Ectodermal cell (in vitro differentiated cells): ENCODE data around the gene UGT2A1. TPM values are rescaled to one million over a fixed set of nuclear protein-coding genes. Genes with fewer than 3 reads are reported as not detected.
"Not testable (repeated sequence)": the region's sequence is repeated elsewhere in the genome, so short reads cannot be mapped to it uniquely, and the experiment has no call there.

Experiments
- H3K27ac ChIP-seq: 2 replicates; pipeline ENCODE4 v1.7.0; 2013; ENCODE audit warnings: mild to moderate bottlenecking, low read depth, low read length; ENCODE audit not compliant: insufficient read depth, poor library complexity, severe bottlenecking
- H3K27me3 ChIP-seq: 2 replicates; pipeline ENCODE4 v1.7.0; 2013; ENCODE audit warnings: mild to moderate bottlenecking, low read length; ENCODE audit not compliant: insufficient read depth, control insufficient read depth, poor library complexity, severe bottlenecking
- H3K36me3 ChIP-seq: one replicate; pipeline ENCODE4 v1.7.0; 2013; ENCODE audit warnings: low read length; ENCODE audit not compliant: control insufficient read depth, insufficient read depth
- H3K4me1 ChIP-seq: one replicate; pipeline ENCODE4 v1.7.0; 2013; ENCODE audit warnings: low read length; ENCODE audit not compliant: control insufficient read depth, insufficient read depth
- H3K4me3 ChIP-seq: 2 replicates; pipeline ENCODE4 v1.7.0; 2013; ENCODE audit warnings: low read depth, low read length, control low read depth; ENCODE audit not compliant: insufficient read depth
- H3K9me3 ChIP-seq: 2 replicates; pipeline ENCODE4 v1.7.0; 2013; ENCODE audit warnings: mild to moderate bottlenecking, low read length, moderate library complexity; ENCODE audit not compliant: control insufficient read depth
- WGBS, 2 experiments: methylation state at CpG; one replicate each; pipeline ENCODE4 v1.1.7; 2013; ENCODE audit warnings: missing lambda C conversion rate in 2 of 2; 5-methylcytosine and 5-hydroxymethylcytosine counted together
- polyA plus RNA-seq, 4 experiments: library from polyadenylated mRNA; stranded (reverse); fragments of 50-300 nt; gene quantifications; one replicate each; pipeline ENCODE4 v1.2.3, GENCODE V29; 2013

Gene UGT2A1
- not detected for polyA plus RNA-seq (2013, experiment 1 of 4)
- not detected for polyA plus RNA-seq (2013, experiment 2 of 4)
- polyA plus RNA-seq (2013, experiment 3 of 4): not detected
- not detected for polyA plus RNA-seq (2013, experiment 4 of 4)

- H3K4me1 ChIP-seq: no peaks in the 10 kb centered on the region
- no peaks in the 10 kb centered on the region for H3K9me3 ChIP-seq
- no peaks in the 10 kb centered on the region for H3K36me3 ChIP-seq
- H3K27ac ChIP-seq: no peak within 1 kb of the TSS
- WGBS, 2 experiments: 100% methylated on average over 1 of the region's 1 CpG; no CpG with 5 or more reads in 1 of the 2 experiments
- H3K4me3 ChIP-seq: no peak within 1 kb of the TSS
- no peaks in the 10 kb centered on the region for H3K27me3 ChIP-seq
Observed at GRCh38 chr4:69653147-69653546, at the start of gene UGT2A1. Gene UGT2A1, minus strand, starts transcription at chr4:69653247. Its CDS starts 5,603 bp downstream, at chr4:69647644.

- no peaks in the 10 kb centered on the region for H3K9me3 ChIP-seq
- H3K4me3 ChIP-seq: no peak overlapping the region
- no peaks in the 10 kb centered on the region for H3K36me3 ChIP-seq
- no peaks in the 10 kb centered on the region for H3K4me1 ChIP-seq
- no peaks in the 10 kb centered on the region for H3K27me3 ChIP-seq
- H3K27ac ChIP-seq: no peak overlapping the region
- WGBS, 2 experiments: 89 to 91% methylated on average over 3 of the region's 3 CpGs
Observed at GRCh38 chr4:69702201-69702600, 49.2 kb upstream of the UGT2A1 start.

- Histone ChIP-seq H3K27ac (no peak overlapping the region), H3K27me3 (no peaks in the 10 kb centered on the region), H3K9me3 (no peaks in the 10 kb centered on the region), H3K4me3 (no peak overlapping the region), H3K36me3 (no peaks in the 10 kb centered on the region), H3K4me1 (no peaks in the 10 kb centered on the region)
- 89 to 93% methylated on average over 4 of the region's 4 CpGs for WGBS, 2 experiments
Observed at GRCh38 chr4:69701696-69702095, 48.6 kb upstream of the UGT2A1 start.

GRCh38 chr4:69697536-69698242 is 44.6 kb upstream of the UGT2A1 start:
- H3K27me3 ChIP-seq: no peaks in the 10 kb centered on the region
- H3K4me1 ChIP-seq: no peaks in the 10 kb centered on the region
- no peaks in the 10 kb centered on the region for H3K9me3 ChIP-seq
- H3K36me3 ChIP-seq: no peaks in the 10 kb centered on the region
- 93 to 100% methylated on average over 1 of the region's 1 CpG for WGBS, 2 experiments
- no peak overlapping the region for H3K27ac ChIP-seq
- H3K4me3 ChIP-seq: no peak overlapping the region

- WGBS, 2 experiments: 40 to 50% methylated on average over 1 of the region's 1 CpG
- Histone ChIP-seq H3K36me3 (no peaks in the 10 kb centered on the region), H3K27ac (no peak overlapping the region), H3K27me3 (no peaks in the 10 kb centered on the region), H3K4me1 (no peaks in the 10 kb centered on the region), H3K9me3 (no peaks in the 10 kb centered on the region), H3K4me3 (no peak overlapping the region)
Observed at GRCh38 chr4:69689599-69689998, 36.6 kb upstream of the UGT2A1 start.

GRCh38 chr4:69684804-69685203 is 31.8 kb upstream of the UGT2A1 start:
- Histone ChIP-seq H3K9me3 (no peaks in the 10 kb centered on the region), H3K36me3 (no peaks in the 10 kb centered on the region), H3K4me3 (no peak overlapping the region), H3K27ac (no peak overlapping the region), H3K27me3 (no peaks in the 10 kb centered on the region), H3K4me1 (no peaks in the 10 kb centered on the region)
- 50 to 73% methylated on average over 2 to 4 of the region's 4 CpGs for WGBS, 2 experiments

- Histone ChIP-seq H3K4me1 (no peaks in the 10 kb centered on the region), H3K27ac (no peak overlapping the region), H3K27me3 (no peaks in the 10 kb centered on the region), H3K9me3 (no peaks in the 10 kb centered on the region), H3K4me3 (no peak overlapping the region), H3K36me3 (no peaks in the 10 kb centered on the region)
Observed at GRCh38 chr4:69668680-69669079, 15.6 kb upstream of the UGT2A1 start.

- WGBS, 2 experiments: 61 to 68% methylated on average over 22 of the region's 22 CpGs
- not testable (repeated sequence) for H3K27me3 ChIP-seq, H3K9me3 ChIP-seq, H3K4me1 ChIP-seq, H3K36me3 ChIP-seq, H3K27ac ChIP-seq, H3K4me3 ChIP-seq
Observed at GRCh38 chr4:69664009-69664408, 11.0 kb upstream of the UGT2A1 start.

GRCh38 chr4:69661130-69661803 is 8.2 kb upstream of the UGT2A1 start:
- H3K36me3 ChIP-seq, H3K4me1 ChIP-seq, H3K4me3 ChIP-seq, H3K9me3 ChIP-seq, H3K27me3 ChIP-seq, H3K27ac ChIP-seq: not testable (repeated sequence)
- 76 to 86% methylated on average over 4 of the region's 4 CpGs for WGBS, 2 experiments

GRCh38 chr4:69658133-69658532 is 5.1 kb upstream of the UGT2A1 start:
- 95 to 96% methylated on average over 12 of the region's 12 CpGs for WGBS, 2 experiments
- H3K36me3 ChIP-seq: no peaks in the 10 kb centered on the region

More at GRCh38 chr4:69658133-69658532, 5.1 kb upstream of the UGT2A1 start:
- no peak overlapping the region for H3K27ac ChIP-seq
- H3K27me3 ChIP-seq: no peaks in the 10 kb centered on the region
- H3K4me3 ChIP-seq: no peak overlapping the region
- no peaks in the 10 kb centered on the region for H3K9me3 ChIP-seq
- H3K4me1 ChIP-seq: no peaks in the 10 kb centered on the region
